Type B pancreatic cell (in vitro differentiated cells): ENCODE measurements around the gene PTPRT. TPM values are rescaled to one million over a fixed set of nuclear protein-coding genes. Genes with fewer than 3 reads are reported as not detected.

Source experiments
- DNase-seq: peaks from one replicate; pipeline ENCODE4 v3.0.0; 2021; ENCODE audit warnings: mixed read lengths; ENCODE audit not compliant: unreplicated experiment; ENCODE audit errors: extremely low spot score
- H3K27ac Mint-ChIP-seq: 2 replicates; pipeline ENCODE4 v1.8.0; 2021; ENCODE audit warnings: mild to moderate bottlenecking, mixed read lengths
- H3K27me3 Mint-ChIP-seq: 2 replicates; pipeline ENCODE4 v1.8.0; 2021; ENCODE audit warnings: mixed read lengths
- H3K36me3 Mint-ChIP-seq: 2 replicates; pipeline ENCODE4 v1.8.0; 2021; ENCODE audit warnings: mixed read lengths
- H3K4me1 Mint-ChIP-seq: one replicate; pipeline ENCODE4 v1.8.0; 2021; ENCODE audit warnings: mixed read lengths; ENCODE audit not compliant: unreplicated experiment
- H3K4me3 Mint-ChIP-seq: 2 replicates; pipeline ENCODE4 v1.8.0; 2021; ENCODE audit warnings: mild to moderate bottlenecking, mixed read lengths
- H3K9me3 Mint-ChIP-seq: 2 replicates; pipeline ENCODE4 v1.8.0; 2021; ENCODE audit warnings: mixed read lengths
- total RNA-seq: library from RNA; stranded (reverse); gene quantifications from 2 replicates; pipeline ENCODE4 v1.2.1, GENCODE V29; 2021; ENCODE audit warnings: low replicate concordance
- TF ChIP-seq, protein P1 (sequence below): fragments of 200-600 bp; sonication (generic); conservative IDR thresholded peaks from 2 replicates; pipeline ENCODE4 v1.5.0; 2021; ENCODE audit warnings: antibody characterized with exemption, mild to moderate bottlenecking

PTPRT gene
- total RNA-seq, 1 donor from 2014 or later: 7.0 TPM

DNA sequence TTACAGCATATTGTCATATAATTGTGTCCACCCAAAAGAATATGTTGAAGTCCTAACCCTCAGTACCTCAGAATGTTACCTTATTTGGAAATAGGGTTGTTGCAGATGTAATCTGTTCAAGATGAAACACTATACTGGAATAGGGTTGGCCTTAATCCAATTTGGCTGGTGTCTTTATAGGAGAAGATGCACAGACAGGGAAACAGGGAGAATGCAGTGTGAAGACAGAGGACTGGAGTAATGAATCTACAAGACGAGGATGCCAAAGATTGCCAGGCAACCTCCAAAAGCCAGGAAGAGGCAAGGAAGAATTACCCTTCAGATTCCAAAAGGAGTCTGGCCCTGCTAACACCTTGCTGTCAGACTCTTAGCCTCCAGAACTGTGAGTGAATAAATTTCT lies 482.9 kb downstream of the PTPRT start:
- H3K9me3 Mint-ChIP-seq: peaks cover 5% of the 10 kb centered on the region
- no peaks in the 10 kb centered on the region for H3K27me3 Mint-ChIP-seq
- DNase-seq: no peak
- TF ChIP-seq, protein P1, sequence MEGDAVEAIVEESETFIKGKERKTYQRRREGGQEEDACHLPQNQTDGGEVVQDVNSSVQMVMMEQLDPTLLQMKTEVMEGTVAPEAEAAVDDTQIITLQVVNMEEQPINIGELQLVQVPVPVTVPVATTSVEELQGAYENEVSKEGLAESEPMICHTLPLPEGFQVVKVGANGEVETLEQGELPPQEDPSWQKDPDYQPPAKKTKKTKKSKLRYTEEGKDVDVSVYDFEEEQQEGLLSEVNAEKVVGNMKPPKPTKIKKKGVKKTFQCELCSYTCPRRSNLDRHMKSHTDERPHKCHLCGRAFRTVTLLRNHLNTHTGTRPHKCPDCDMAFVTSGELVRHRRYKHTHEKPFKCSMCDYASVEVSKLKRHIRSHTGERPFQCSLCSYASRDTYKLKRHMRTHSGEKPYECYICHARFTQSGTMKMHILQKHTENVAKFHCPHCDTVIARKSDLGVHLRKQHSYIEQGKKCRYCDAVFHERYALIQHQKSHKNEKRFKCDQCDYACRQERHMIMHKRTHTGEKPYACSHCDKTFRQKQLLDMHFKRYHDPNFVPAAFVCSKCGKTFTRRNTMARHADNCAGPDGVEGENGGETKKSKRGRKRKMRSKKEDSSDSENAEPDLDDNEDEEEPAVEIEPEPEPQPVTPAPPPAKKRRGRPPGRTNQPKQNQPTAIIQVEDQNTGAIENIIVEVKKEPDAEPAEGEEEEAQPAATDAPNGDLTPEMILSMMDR: no peak
- no peaks in the 10 kb centered on the region for H3K36me3 Mint-ChIP-seq
- H3K4me1 Mint-ChIP-seq: no peaks in the 10 kb centered on the region
- H3K27ac Mint-ChIP-seq: no peak overlapping the region
- no peak overlapping the region for H3K4me3 Mint-ChIP-seq

DNA sequence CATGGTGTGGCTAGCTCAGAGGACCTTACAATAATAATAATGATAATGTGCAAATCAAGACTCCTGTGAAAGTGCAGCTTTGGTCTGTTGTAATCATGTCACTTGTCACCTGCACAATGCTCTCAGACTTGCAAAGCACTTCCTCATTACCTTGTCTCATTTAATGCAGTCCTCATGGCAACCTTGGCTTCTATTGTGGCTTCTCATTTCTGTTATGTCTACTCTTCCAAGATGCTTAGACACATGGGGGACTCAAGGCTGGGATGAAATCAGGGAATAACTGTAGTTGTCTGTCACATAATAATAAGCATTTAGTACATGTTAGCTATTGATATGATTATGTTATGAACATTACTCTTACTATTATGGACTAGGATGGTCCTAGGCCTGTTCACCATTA lies 484.2 kb downstream of the PTPRT start:
- H3K27ac Mint-ChIP-seq: no peak overlapping the region
- peaks cover under 1% of the 10 kb centered on the region for H3K4me1 Mint-ChIP-seq
- H3K4me3 Mint-ChIP-seq: no peak overlapping the region
- peaks cover 5% of the 10 kb centered on the region for H3K9me3 Mint-ChIP-seq
- H3K27me3 Mint-ChIP-seq: no peaks in the 10 kb centered on the region
- TF ChIP-seq, protein P1: no peak
- DNase-seq: no peak
- no peaks in the 10 kb centered on the region for H3K36me3 Mint-ChIP-seq

DNA sequence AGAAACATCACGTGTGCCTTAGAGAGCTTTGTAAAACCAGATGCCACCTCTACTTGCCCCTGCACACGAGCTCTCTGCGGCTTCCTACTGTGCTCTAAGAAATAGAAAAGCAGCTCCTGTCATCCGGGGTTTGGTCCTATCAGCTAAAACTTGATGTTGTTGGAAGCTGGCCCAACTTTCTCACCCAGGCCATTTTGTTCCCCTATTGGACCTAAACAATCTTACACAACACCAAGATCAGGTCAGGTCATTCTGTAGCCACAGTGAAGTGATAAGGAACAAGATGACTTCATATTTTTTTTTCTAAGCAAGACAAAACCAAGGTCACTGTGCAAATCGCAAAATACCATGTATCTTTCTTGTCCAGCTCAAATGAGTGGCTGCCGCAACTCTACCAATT lies 486.0 kb downstream of the PTPRT start:
- Mint-ChIP-seq H3K4me3 (no peak overlapping the region), H3K9me3 (peaks cover 5% of the 10 kb centered on the region), H3K27me3 (no peaks in the 10 kb centered on the region)

DNA sequence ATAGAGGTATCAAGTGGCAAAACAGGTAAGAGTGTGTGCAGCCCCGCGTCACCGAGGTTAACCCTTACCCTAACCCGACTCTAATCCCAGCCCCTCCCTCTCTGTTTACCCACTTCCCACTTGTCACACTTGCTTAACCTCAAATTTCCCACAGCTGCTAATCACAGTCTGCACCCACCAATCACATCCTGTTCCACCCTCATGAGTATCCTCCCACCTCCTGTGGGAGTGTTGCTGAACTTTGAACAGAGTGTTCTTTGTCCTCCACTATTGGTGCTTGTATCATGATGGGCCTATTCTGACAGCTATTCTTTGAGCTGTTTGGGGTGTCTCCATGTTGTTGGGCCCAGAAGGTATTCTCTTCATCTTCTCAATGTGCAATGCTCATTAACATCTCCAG lies 487.8 kb downstream of the PTPRT start:
- Mint-ChIP-seq H3K9me3 (peaks cover 5% of the 10 kb centered on the region), H3K4me3 (no peak overlapping the region), H3K4me1 (peaks cover 5% of the 10 kb centered on the region), H3K27me3 (no peaks in the 10 kb centered on the region), H3K27ac (no peak overlapping the region), H3K36me3 (no peaks in the 10 kb centered on the region)
- TF ChIP-seq, protein P1: no peak
- DNase-seq: no peak

More for the DNA sequence above, 486.0 kb downstream of the PTPRT start:
- TF ChIP-seq, protein P1: no peak
- no peak overlapping the region for H3K27ac Mint-ChIP-seq
- H3K4me1 Mint-ChIP-seq: peaks cover 5% of the 10 kb centered on the region
- no peak for DNase-seq
- H3K36me3 Mint-ChIP-seq: no peaks in the 10 kb centered on the region

DNA sequence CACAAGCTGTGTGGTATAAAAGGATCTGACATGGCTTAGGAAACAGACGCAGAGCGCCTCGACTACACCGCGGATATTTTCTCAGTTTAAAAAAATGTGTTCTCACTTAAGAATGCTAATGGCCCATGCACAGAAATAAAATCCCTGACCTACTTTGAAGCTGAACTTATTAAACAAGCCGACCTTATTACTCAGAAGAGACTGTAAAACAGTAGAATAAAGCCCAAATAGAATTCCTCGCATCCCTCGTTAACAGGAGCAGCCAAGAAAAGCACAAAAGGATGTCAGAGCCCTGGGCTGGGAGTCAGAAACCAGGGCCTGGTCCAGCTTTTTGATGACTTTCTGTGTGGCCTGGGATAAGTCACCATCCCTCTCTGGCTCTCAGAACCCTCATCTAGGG lies 489.3 kb downstream of the PTPRT start:
- DNase-seq: no peak
- Mint-ChIP-seq H3K9me3 (peaks cover 5% of the 10 kb centered on the region), H3K36me3 (no peaks in the 10 kb centered on the region), H3K27me3 (no peaks in the 10 kb centered on the region), H3K4me1 (peaks cover 5% of the 10 kb centered on the region), H3K27ac (no peak overlapping the region), H3K4me3 (no peak overlapping the region)
- TF ChIP-seq, protein P1: no peak

DNA sequence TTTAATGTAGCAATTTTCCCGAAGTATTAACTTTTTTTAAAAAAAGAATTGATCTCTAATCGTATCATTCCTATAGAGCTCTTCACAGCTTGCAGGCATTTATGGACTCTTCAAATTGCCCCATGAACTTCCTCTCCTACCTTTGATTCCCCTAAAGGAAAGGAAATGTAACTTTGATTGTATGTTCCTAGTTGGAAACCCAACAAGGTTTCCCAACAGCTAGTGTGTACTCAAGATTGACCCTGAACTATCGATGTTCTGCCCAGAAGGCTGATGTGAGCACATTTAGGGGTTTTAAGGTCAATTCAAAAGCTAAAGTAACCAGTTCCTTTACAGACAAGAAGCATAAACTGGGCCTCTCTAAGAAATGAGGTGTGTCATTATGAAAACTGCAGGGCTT lies 491.7 kb downstream of the PTPRT start:
- H3K4me1 Mint-ChIP-seq: peaks cover 5% of the 10 kb centered on the region
- TF ChIP-seq, protein P1: no peak
- H3K9me3 Mint-ChIP-seq: no peaks in the 10 kb centered on the region
- no peak overlapping the region for H3K4me3 Mint-ChIP-seq
- no peak for DNase-seq
- no peaks in the 10 kb centered on the region for H3K36me3 Mint-ChIP-seq
- H3K27ac Mint-ChIP-seq: no peak overlapping the region
- H3K27me3 Mint-ChIP-seq: no peaks in the 10 kb centered on the region
